ENCODE results near the gene DNAH11.
"Not testable (repeated sequence)": the region's sequence is repeated elsewhere in the genome, so short reads cannot be mapped to it uniquely, and the experiment has no call there.

Gene DNAH11

GRCh38 chr7:21542891-21543527 lies at the start of gene DNAH11:
Gene DNAH11 (plus strand): TSS chr7:21543039. CDS start chr7:21543246, 207 bp downstream.
- no peak for DNase-seq

GRCh38 chr7:21495731-21496130 lies 47.1 kb upstream of the DNAH11 start:
- no peak for DNase-seq

GRCh38 chr7:21497072-21497471 lies 45.8 kb upstream of the DNAH11 start:
- no peak for DNase-seq

GRCh38 chr7:21500117-21500832 lies 42.6 kb upstream of the DNAH11 start:
- no peak for DNase-seq

- no peak for DNase-seq
Observed at GRCh38 chr7:21504021-21504420, 38.8 kb upstream of the DNAH11 start.

- peak; percentile 31 for DNase-seq
Observed at GRCh38 chr7:21507627-21508343, 35.1 kb upstream of the DNAH11 start.

- no peak for DNase-seq
Observed at GRCh38 chr7:21508538-21508937, 34.3 kb upstream of the DNAH11 start.

GRCh38 chr7:21514062-21514461 lies 28.8 kb upstream of the DNAH11 start:
- no peak for DNase-seq

- DNase-seq, result no peak
Observed at GRCh38 chr7:21524680-21525079, 18.2 kb upstream of the DNAH11 start.

- no peak for DNase-seq
Observed at GRCh38 chr7:21526007-21526406, 16.8 kb upstream of the DNAH11 start.

- no peak for DNase-seq
Observed at GRCh38 chr7:21526448-21526847, 16.4 kb upstream of the DNAH11 start.

GRCh38 chr7:21532485-21532884 lies 10.4 kb upstream of the DNAH11 start:
- not testable (repeated sequence) for DNase-seq

GRCh38 chr7:21533646-21534045 lies 9.2 kb upstream of the DNAH11 start:
- DNase-seq, result not testable (repeated sequence)

GRCh38 chr7:21536445-21537118 lies 6.3 kb upstream of the DNAH11 start:
- not testable (repeated sequence) for DNase-seq

- no peak for DNase-seq
Observed at GRCh38 chr7:21538936-21539495, 3.8 kb upstream of the DNAH11 start.

GRCh38 chr7:21543528-21544302 lies 876 bp downstream of the DNAH11 start:
- DNase-seq, result no peak

GRCh38 chr7:21544303-21544656 lies 1.4 kb downstream of the DNAH11 start:
- no peak for DNase-seq

- no peak for DNase-seq
Observed at GRCh38 chr7:21544715-21545114, 1.9 kb downstream of the DNAH11 start.

- DNase-seq, result no peak
Observed at GRCh38 chr7:21547501-21547900, 4.7 kb downstream of the DNAH11 start.

GRCh38 chr7:21548491-21548890 lies 5.7 kb downstream of the DNAH11 start:
- DNase-seq, result no peak

GRCh38 chr7:21550076-21550475 lies 7.2 kb downstream of the DNAH11 start:
- DNase-seq, result no peak

GRCh38 chr7:21550821-21551531 lies 8.1 kb downstream of the DNAH11 start:
- no peak for DNase-seq
